Kidney epithelial cell (primary cell): ENCODE results near the gene PVR. TPM values are rescaled to one million over a fixed set of nuclear protein-coding genes. Genes with fewer than 3 reads are reported as not detected.

Experiments
- DNase-seq: peaks from one replicate; pipeline ENCODE4 v3.0.0-alpha.2; 2010; ENCODE audit warnings: low read depth
- H3K27me3 ChIP-seq: 2 replicates; pipeline ENCODE4 v1.6.0; 2011; ENCODE audit warnings: low read length; ENCODE audit not compliant: control insufficient read depth, insufficient read depth
- H3K36me3 ChIP-seq: 2 replicates; pipeline ENCODE4 v1.5.1; 2011; ENCODE audit warnings: low read length; ENCODE audit not compliant: control insufficient read depth, insufficient read depth
- H3K4me3 ChIP-seq: 2 replicates; pipeline ENCODE4 v1.5.1; 2011; ENCODE audit warnings: low read depth, mild to moderate bottlenecking, control low read depth, low read length
- total RNA-seq: library from RNA; depleted of rRNA; stranded (reverse); fragments of >200 nt; gene quantifications from 2 replicates; pipeline ENCODE4 v1.2.3, GENCODE V29; 2015
- TF ChIP-seq, protein P1 (sequence below): IDR thresholded peaks from 2 replicates; pipeline ENCODE4 v1.5.1; 2011; ENCODE audit warnings: mild to moderate bottlenecking, moderate library complexity, low read length, control low read depth, inconsistent platforms; ENCODE audit not compliant: insufficient read depth, poor library complexity, severe bottlenecking

The PVR gene
- 176 and 210 TPM in 2 replicates for total RNA-seq

DNA sequence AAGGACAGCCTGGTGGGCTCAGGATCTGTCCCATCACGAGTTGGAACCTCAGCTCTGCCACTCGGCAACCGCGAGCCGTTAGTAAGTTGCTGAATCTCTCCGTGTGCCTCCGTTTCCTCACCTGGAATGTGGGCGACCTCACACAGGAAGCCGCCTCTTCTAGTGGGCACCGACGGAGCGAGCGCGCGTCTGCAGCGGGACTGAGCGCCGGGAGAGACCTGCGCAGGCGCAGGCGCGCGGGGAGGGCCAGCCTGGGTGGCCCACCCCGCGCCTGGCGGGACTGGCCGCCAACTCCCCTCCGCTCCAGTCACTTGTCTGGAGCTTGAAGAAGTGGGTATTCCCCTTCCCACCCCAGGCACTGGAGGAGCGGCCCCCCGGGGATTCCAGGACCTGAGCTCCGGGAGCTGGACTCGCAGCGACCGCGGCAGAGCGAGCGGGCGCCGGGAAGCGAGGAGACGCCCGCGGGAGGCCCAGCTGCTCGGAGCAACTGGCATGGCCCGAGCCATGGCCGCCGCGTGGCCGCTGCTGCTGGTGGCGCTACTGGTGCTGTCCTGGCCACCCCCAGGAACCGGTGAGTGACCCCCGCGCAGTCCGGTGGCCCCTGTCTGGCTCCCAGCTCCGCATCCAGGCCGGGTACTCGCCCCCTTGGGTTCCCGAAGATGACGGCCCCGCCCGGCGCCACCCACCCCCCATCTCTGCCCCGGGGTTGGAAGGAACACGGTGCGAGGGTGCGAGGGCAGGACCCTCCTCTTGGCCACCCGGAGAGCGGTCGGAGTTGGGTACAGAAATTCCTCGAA lies at the start of gene PVR:
Gene PVR (plus strand): TSS at position 306 of the 797 bp plus-strand sequence. CDS start 187 bp downstream, at position 493.
- peak; percentile 50 for DNase-seq
- TF ChIP-seq, protein P1, sequence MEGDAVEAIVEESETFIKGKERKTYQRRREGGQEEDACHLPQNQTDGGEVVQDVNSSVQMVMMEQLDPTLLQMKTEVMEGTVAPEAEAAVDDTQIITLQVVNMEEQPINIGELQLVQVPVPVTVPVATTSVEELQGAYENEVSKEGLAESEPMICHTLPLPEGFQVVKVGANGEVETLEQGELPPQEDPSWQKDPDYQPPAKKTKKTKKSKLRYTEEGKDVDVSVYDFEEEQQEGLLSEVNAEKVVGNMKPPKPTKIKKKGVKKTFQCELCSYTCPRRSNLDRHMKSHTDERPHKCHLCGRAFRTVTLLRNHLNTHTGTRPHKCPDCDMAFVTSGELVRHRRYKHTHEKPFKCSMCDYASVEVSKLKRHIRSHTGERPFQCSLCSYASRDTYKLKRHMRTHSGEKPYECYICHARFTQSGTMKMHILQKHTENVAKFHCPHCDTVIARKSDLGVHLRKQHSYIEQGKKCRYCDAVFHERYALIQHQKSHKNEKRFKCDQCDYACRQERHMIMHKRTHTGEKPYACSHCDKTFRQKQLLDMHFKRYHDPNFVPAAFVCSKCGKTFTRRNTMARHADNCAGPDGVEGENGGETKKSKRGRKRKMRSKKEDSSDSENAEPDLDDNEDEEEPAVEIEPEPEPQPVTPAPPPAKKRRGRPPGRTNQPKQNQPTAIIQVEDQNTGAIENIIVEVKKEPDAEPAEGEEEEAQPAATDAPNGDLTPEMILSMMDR, result no peak
- peak within 1 kb of the TSS; percentile 76 for H3K4me3 ChIP-seq
- no peaks in the 10 kb centered on the region for H3K27me3 ChIP-seq
- peaks cover 2% of the 10 kb centered on the region for H3K36me3 ChIP-seq

GRCh38 chr19:44596428-44597130 lies 47.1 kb upstream of the PVR start:
- TF ChIP-seq, protein P1, result no peak
- Histone ChIP-seq H3K4me3 (no peak overlapping the region), H3K27me3 (no peaks in the 10 kb centered on the region), H3K36me3 (no peaks in the 10 kb centered on the region)
- DNase-seq, result no peak

GRCh38 chr19:44597131-44597491 lies 46.6 kb upstream of the PVR start:
- H3K27me3 ChIP-seq, result no peaks in the 10 kb centered on the region
- TF ChIP-seq, protein P1, result no peak
- DNase-seq, result no peak

GRCh38 chr19:44598355-44598754 lies 45.4 kb upstream of the PVR start:
- no peak overlapping the region for H3K4me3 ChIP-seq
- TF ChIP-seq, protein P1, result no peak
- H3K27me3 ChIP-seq, result no peaks in the 10 kb centered on the region
- H3K36me3 ChIP-seq, result no peaks in the 10 kb centered on the region
- DNase-seq, result no peak

More at GRCh38 chr19:44597131-44597491, 46.6 kb upstream of the PVR start:
- Histone ChIP-seq H3K36me3 (no peaks in the 10 kb centered on the region), H3K4me3 (no peak overlapping the region)

DNA sequence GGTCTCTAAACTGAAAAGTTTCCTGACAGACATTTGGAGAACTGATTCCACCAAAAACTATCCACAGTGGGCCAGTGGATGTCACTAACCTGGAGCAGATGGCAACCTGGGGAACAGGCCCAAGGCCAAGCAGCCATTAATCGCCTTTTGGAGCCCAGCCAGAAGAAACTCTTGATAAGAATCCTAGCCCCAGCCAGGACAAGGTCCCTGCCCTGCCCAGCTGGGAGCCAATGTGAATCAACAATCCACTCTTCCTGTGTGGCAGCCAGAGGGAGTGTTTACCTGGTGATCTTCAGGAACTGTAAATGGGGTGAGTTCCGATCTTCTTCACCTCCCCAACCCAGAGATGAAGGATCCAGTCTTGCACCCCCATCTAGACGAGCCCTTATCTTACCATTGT lies 44.8 kb upstream of the PVR start:
- TF ChIP-seq, protein P1, result no peak
- Histone ChIP-seq H3K36me3 (no peaks in the 10 kb centered on the region), H3K27me3 (no peaks in the 10 kb centered on the region), H3K4me3 (no peak overlapping the region)
- no peak for DNase-seq

GRCh38 chr19:44600466-44600865 lies 43.2 kb upstream of the PVR start:
- Histone ChIP-seq H3K27me3 (no peaks in the 10 kb centered on the region), H3K36me3 (no peaks in the 10 kb centered on the region), H3K4me3 (no peak overlapping the region)
- DNase-seq, result no peak
- TF ChIP-seq, protein P1, result no peak
